Measurements from ENCODE around the gene KPNB1. TPM values are rescaled to one million over a fixed set of nuclear protein-coding genes. Genes with fewer than 3 reads are reported as not detected.

Gene KPNB1
- total and polyA plus RNA-seq, 2 of the 8 experiments (the other 6 are each of a cell fraction or from before 2014, with no cell fraction given): 171 to 625 TPM

DNA sequence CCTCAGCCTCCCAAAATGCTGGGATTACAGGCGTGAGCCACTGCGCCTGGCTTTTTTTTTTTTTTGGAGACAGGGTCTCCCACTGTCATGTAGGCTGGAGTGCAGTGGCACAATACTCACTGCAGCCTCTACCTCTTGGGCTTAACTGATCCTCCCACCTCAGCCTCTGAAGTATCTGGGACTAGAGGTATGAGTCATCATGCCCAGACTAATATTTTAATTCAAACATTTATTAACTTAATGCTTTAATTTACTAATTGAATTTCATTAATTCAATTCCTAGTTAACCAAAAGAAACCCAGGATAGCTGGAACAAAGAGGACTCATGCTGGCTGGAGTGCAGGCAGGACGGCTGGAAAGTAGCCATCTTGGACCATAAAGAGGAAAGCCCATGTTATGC lies 14.0 kb upstream of the KPNB1 start:
- no peak overlapping the region for H3K14ac ChIP-seq (ENCODE audit: insufficient read length)
- no peaks in the 10 kb centered on the region for H3K27me3 ChIP-seq (replicated peaks in 1 of 4; ENCODE audit: control insufficient read depth in 3 of 4, extremely low read depth in 1 of 4, insufficient read depth in 3 of 4, low read length in 3 of 4)
- H2BK15ac ChIP-seq (ENCODE audit: low read length): no peak overlapping the region
- H2BK120ac ChIP-seq (replicated peaks; ENCODE audit: low read depth, low read length): no peak overlapping the region
- H3K23me2 ChIP-seq (ENCODE audit: low read depth, low read length): no peaks in the 10 kb centered on the region
- no peak overlapping the region for H4K8ac ChIP-seq (ENCODE audit: extremely low read depth, insufficient read depth, low read length)
- no peak overlapping the region for H3K4ac ChIP-seq (replicated peaks; ENCODE audit: insufficient read length, low read depth, low read length)
- 94% methylated on average over 3 of the region's 3 CpGs; no CpG with 5 or more reads in 1 of the 2 experiments for WGBS, 2 experiments (ENCODE audit: extremely low coverage in 1 of 2, insufficient coverage in 1 of 2, insufficient read length in 1 of 2, insufficient replicate concordance in 2 of 2, low coverage in 1 of 2, low lambda C conversion rate in 2 of 2, missing lambda C conversion rate in 1 of 2)
- no peak overlapping the region for H2BK20ac ChIP-seq (ENCODE audit: low read length)
- no peak overlapping the region for H3K18ac ChIP-seq (ENCODE audit: extremely low read depth, low read length)
- no peak overlapping the region for H3K4me3 ChIP-seq (ENCODE audit: extremely low read depth in 1 of 4, insufficient read depth in 2 of 4, low read depth in 3 of 4, low read length in 4 of 4)
- no peak overlapping the region for H2AK5ac ChIP-seq (ENCODE audit: low read depth, low read length)
- H2BK5ac ChIP-seq (ENCODE audit: low read depth, low read length): no peak overlapping the region
- no peaks in the 10 kb centered on the region; a peak in 2 of 8 replicates for H3K36me3 ChIP-seq (ENCODE audit: control insufficient read depth in 2 of 4, insufficient read depth in 4 of 4, low read length in 3 of 4)
- H3K79me2 ChIP-seq (ENCODE audit: control insufficient read depth in 1 of 2, insufficient read depth in 2 of 2, low read length in 2 of 2): no peaks in the 10 kb centered on the region
- no peak overlapping the region for H3K27ac ChIP-seq (ENCODE audit: low read depth, low read length)
- no peak overlapping the region for H4K5ac ChIP-seq (ENCODE audit: insufficient read length, low read depth, low read length)
- no peak overlapping the region for H3K23ac ChIP-seq (ENCODE audit: insufficient read length)
- TF ChIP-seq SIRT6 (IDR thresholded peaks at IDR 0.05; ENCODE audit: low read length): no peak
- TF ChIP-seq BCL11A (IDR thresholded peaks at IDR 0.05; ENCODE audit: low read depth in 2 of 2, low read length in 2 of 2): no peak
- no peak for TF ChIP-seq SRF (IDR thresholded peaks at IDR 0.05; ENCODE audit: low read depth, low read length)
- no peak for TF ChIP-seq JUN (IDR thresholded peaks at IDR 0.05; ENCODE audit: low read depth, low read length)
- no peak for TF ChIP-seq CBX5 (IDR thresholded peaks at IDR 0.05; ENCODE audit: low read depth, low read length)
- TF ChIP-seq CHD1 (IDR thresholded peaks at IDR 0.05; ENCODE audit: low read depth, low read length): no peak
- no peak for TF ChIP-seq NRF1 (IDR thresholded peaks at IDR 0.05; ENCODE audit: low read depth, low read length)
- H2AFZ ChIP-seq (ENCODE audit: low read length): no peak overlapping the region
- FAIRE-seq: no peak
- peaks cover 0 to 2% of the 10 kb centered on the region in 2 experiments for H4K20me1 ChIP-seq (replicated peaks in 1 of 2; ENCODE audit: control insufficient read depth in 1 of 2, insufficient read depth in 2 of 2, low read length in 2 of 2)
- H3K9me3 ChIP-seq (ENCODE audit: insufficient read depth in 2 of 2, low read depth in 1 of 2, low read length in 1 of 2): no peaks in the 10 kb centered on the region
- no peak overlapping the region for H3K56ac ChIP-seq (replicated peaks; ENCODE audit: insufficient read length, low read depth, low read length)
- ChIA-PET POLR2A (ENCODE audit: partially characterized antibody) (interaction anchor here (0.6 to 3.3 kb wide), 3 partner anchors 14 to 520 kb away, joined by 3 to 16 read pairs (median 4); partner anchors contain the start of gene KPNB1), CTCF (ENCODE audit: partially characterized antibody) (interaction anchor here (1.4 kb wide), 1 partner anchor 12 kb away, joined by 3 read pairs; no protein-coding TSS in a partner anchor)
- no peaks in the 10 kb centered on the region for H3K4me1 ChIP-seq (replicated peaks in 1 of 4; ENCODE audit: control insufficient read depth in 3 of 4, insufficient read depth in 4 of 4, low read length in 3 of 4)
- no peak overlapping the region for H3K4me2 ChIP-seq (ENCODE audit: insufficient read depth in 1 of 2, low read depth in 2 of 2, low read length in 2 of 2)
- DNase-seq (ENCODE audit: low read depth in 1 of 2, low spot score in 2 of 2): no peak
- no peaks in the 10 kb centered on the region for H3K79me1 ChIP-seq (ENCODE audit: low read depth, low read length)
- no peak overlapping the region for H3K9ac ChIP-seq (replicated peaks in 1 of 4; ENCODE audit: extremely low read depth in 1 of 4, low read depth in 3 of 4, low read length in 3 of 4)
- H4K91ac ChIP-seq (replicated peaks; ENCODE audit: insufficient read length, low read length): no peak overlapping the region
- H2BK12ac ChIP-seq (ENCODE audit: low read depth, low read length): no peak overlapping the region
